GM12891 (cell line): ENCODE data around the gene ITPR3.

Experiments used
- PAX5 ChIP-seq: IDR thresholded peaks from 2 replicates; pipeline ENCODE4 v1.6.1; 2011; ENCODE audit warnings: low read length, moderate library complexity, mild to moderate bottlenecking; ENCODE audit not compliant: insufficient read depth, severe bottlenecking
- POLR2A ChIP-seq: IDR thresholded peaks from 2 replicates; pipeline ENCODE4 v1.6.1; 2011; ENCODE audit warnings: low read depth, low read length, control low read depth
- POLR2AphosphoS5 ChIP-seq: IDR thresholded peaks from 2 replicates; pipeline ENCODE4 v1.6.1; 2011; ENCODE audit warnings: low read depth, low read length, control low read depth
- POU2F2 ChIP-seq: IDR thresholded peaks from 2 replicates; pipeline ENCODE4 v1.6.1; 2011; ENCODE audit warnings: low read depth, mild to moderate bottlenecking, control low read depth, low read length, moderate library complexity
- SPI1 ChIP-seq: IDR thresholded peaks from 2 replicates; pipeline ENCODE4 v1.6.1; 2011; ENCODE audit warnings: low read depth, low read length, control low read depth
- TAF1 ChIP-seq: IDR thresholded peaks from 2 replicates; pipeline ENCODE4 v1.6.1; 2011; ENCODE audit warnings: low read depth, low read length, control low read depth

DNA sequence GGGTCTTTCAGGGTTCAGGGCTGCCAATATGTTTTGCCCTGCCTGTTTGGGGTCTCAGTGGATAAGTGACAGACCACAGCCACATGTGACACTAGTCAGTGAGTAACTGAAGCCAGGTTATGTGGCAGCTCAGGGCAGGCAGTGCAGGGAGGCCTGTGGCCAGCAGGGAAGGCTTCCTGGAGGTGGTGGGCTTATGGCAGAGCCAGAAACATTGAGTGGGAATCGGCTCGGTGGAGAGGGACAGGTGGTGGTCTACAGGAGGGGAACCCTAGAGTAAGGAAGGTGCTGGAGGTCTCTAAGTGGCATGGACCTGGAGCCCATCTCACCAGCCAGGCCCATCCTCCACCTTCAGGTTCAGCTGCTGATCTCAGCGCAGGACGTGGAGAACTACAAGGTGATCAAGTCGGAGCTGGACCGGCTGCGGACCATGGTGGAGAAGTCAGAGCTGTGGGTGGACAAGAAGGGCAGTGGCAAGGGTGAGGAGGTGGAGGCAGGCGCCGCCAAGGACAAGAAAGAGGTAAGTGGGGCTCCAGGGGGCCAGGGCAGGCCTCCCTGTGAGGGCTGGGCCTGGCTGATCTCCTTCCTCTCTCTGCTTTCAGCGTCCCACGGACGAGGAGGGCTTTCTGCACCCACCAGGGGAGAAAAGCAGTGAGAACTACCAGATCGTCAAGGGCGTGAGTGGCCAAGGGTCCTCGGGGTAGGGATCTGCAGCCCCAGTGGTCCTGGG is 55.5 kb downstream of the ITPR3 start:
- no peak for TF ChIP-seq POLR2AphosphoS5
- no peak for TF ChIP-seq POLR2A
- TF ChIP-seq SPI1, result no peak
- no peak for TF ChIP-seq PAX5
- TF ChIP-seq TAF1, result no peak
- no peak for TF ChIP-seq POU2F2
